Left ventricle myocardium inferior (tissue), 1 donor: ENCODE measurements around the gene TMEM117. TPM values are rescaled to one million over a fixed set of nuclear protein-coding genes. Genes with fewer than 3 reads are reported as not detected.

Experiments
- DNase-seq: peaks from one replicate; pipeline ENCODE4 v3.0.0-alpha.2; 2020
- H3K27ac ChIP-seq: fragments of 200-600 bp; replicated peaks from 2 replicates; pipeline ENCODE4 v1.8.0; 2021
- H3K27me3 ChIP-seq: fragments of 200-600 bp; 2 replicates; pipeline ENCODE4 v1.8.0; 2021; ENCODE audit warnings: low read depth
- H3K36me3 ChIP-seq: fragments of 200-600 bp; 2 replicates; pipeline ENCODE4 v1.8.0; 2021
- H3K4me1 ChIP-seq: fragments of 200-600 bp; 2 replicates; pipeline ENCODE4 v1.8.0; 2021
- H3K4me3 ChIP-seq: fragments of 200-600 bp; 2 replicates; pipeline ENCODE4 v1.8.0; 2021; ENCODE audit warnings: mild to moderate bottlenecking, moderate library complexity
- H3K9me3 ChIP-seq: fragments of 200-600 bp; replicated peaks from 2 replicates; pipeline ENCODE4 v1.8.0; 2021
- CTCF ChIP-seq: fragments of 200-600 bp; IDR thresholded peaks from 2 replicates; pipeline ENCODE4 v1.8.0; 2021; ENCODE audit warnings: antibody characterized with exemption, mild to moderate bottlenecking, borderline replicate concordance
- intact Hi-C: fragments of 100-400 bp; cut with micrococcal nuclease; formaldehyde crosslinking; loops from one replicate; pipeline ENCODE4 v1.11.0; 2022
- total RNA-seq: library from RNA; stranded (reverse); fragmentation: NEBNext Ultra II Directional; extraction: Animal tissue kit (Norgen Biotek cat#: 25700); gene quantifications from one replicate; pipeline ENCODE4 v1.2.1, GENCODE V29; 2021
- donor health status: DM: no; HTN: yes; CAD: no; lungs with severe emphysema.

Gene TMEM117
- total RNA-seq, 1 donor from 2014 or later = 6.7 TPM

GRCh38 chr12:43856972-43857371 is 21.1 kb downstream of the TMEM117 start:
- H3K9me3 ChIP-seq = no peaks in the 10 kb centered on the region
- no peaks in the 10 kb centered on the region for H3K27me3 ChIP-seq
- peaks cover 10% of the 10 kb centered on the region for H3K4me1 ChIP-seq
- H3K4me3 ChIP-seq = no peak overlapping the region
- intact Hi-C loops = no loop called here
- DNase-seq = no peak
- no peak overlapping the region for H3K27ac ChIP-seq
- no peaks in the 10 kb centered on the region for H3K36me3 ChIP-seq
- TF ChIP-seq CTCF = no peak

GRCh38 chr12:43858096-43858495 is 22.2 kb downstream of the TMEM117 start:
- Histone ChIP-seq H3K4me3 (no peak overlapping the region), H3K27ac (no peak overlapping the region), H3K4me1 (peaks cover 12% of the 10 kb centered on the region), H3K27me3 (no peaks in the 10 kb centered on the region), H3K9me3 (no peaks in the 10 kb centered on the region), H3K36me3 (no peaks in the 10 kb centered on the region)
- intact Hi-C loops = no loop called here
- DNase-seq = no peak
- no peak for TF ChIP-seq CTCF

- intact Hi-C loops = no loop called here
- no peak for TF ChIP-seq CTCF
- no peak overlapping the region for H3K4me3 ChIP-seq
- no peak overlapping the region for H3K27ac ChIP-seq
- H3K9me3 ChIP-seq = no peaks in the 10 kb centered on the region
- DNase-seq = no peak
- peaks cover 12% of the 10 kb centered on the region for H3K4me1 ChIP-seq
- H3K27me3 ChIP-seq = no peaks in the 10 kb centered on the region
- no peaks in the 10 kb centered on the region for H3K36me3 ChIP-seq
These were observed 23.1 kb downstream of the TMEM117 start for GRCh38 chr12:43858991-43859390.

- H3K36me3 ChIP-seq = no peaks in the 10 kb centered on the region
- DNase-seq = no peak
- intact Hi-C loops = no loop called here
- H3K27me3 ChIP-seq = no peaks in the 10 kb centered on the region
- no peak overlapping the region for H3K27ac ChIP-seq
- TF ChIP-seq CTCF = no peak
- no peak overlapping the region for H3K4me3 ChIP-seq
- no peaks in the 10 kb centered on the region for H3K9me3 ChIP-seq
- H3K4me1 ChIP-seq = peaks cover 12% of the 10 kb centered on the region
These were observed 25.3 kb downstream of the TMEM117 start for GRCh38 chr12:43861015-43861839.

- H3K9me3 ChIP-seq = no peaks in the 10 kb centered on the region
- H3K4me3 ChIP-seq = no peak overlapping the region
- intact Hi-C loops = no loop called here
- no peak for TF ChIP-seq CTCF
- H3K27ac ChIP-seq = no peak overlapping the region
- no peaks in the 10 kb centered on the region for H3K36me3 ChIP-seq
- DNase-seq = no peak
- H3K4me1 ChIP-seq = peaks cover 12% of the 10 kb centered on the region
- no peaks in the 10 kb centered on the region for H3K27me3 ChIP-seq
These were observed 25.9 kb downstream of the TMEM117 start for GRCh38 chr12:43861840-43862150.
